H1 (cell line): ENCODE data around the gene MAP3K14. TPM values are rescaled to one million over a fixed set of nuclear protein-coding genes. Genes with fewer than 3 reads are reported as not detected.
A peak's percentile ranks its signal among the peaks of the same experiment; 100 is the strongest.

Experiments used
- CTCF ChIA-PET: fragments of 300-600 bp; sonication (Branson Sonifier 250); formaldehyde crosslinking; loops from one replicate; lab custom pipeline; 2021; ENCODE audit not compliant: partially characterized antibody; lab: Charles Lee
- POLR2A ChIA-PET: fragments of 300-600 bp; sonication (Branson Sonifier 250); formaldehyde crosslinking; loops from one replicate; lab custom pipeline; 2021; ENCODE audit warnings: inconsistent platforms; ENCODE audit not compliant: partially characterized antibody; lab: Charles Lee
- DNase-seq, 2 experiments: peaks; one replicate each; pipeline versions ENCODE4 v3.0.0 to v3.0.0-alpha.2; 2010 to 2022; ENCODE audit warnings: low spot score in 2 of 2, low read depth in 1 of 2, mixed read lengths in 1 of 2
- FAIRE-seq: peaks from 2 replicates; lab custom pipeline; 2011; peaks lifted over from hg19 to GRCh38; lab: Jason Lieb, UNC
- H2AFZ ChIP-seq: 2 replicates; pipeline ENCODE4 v1.8.1; 2012; ENCODE audit warnings: low read length, inconsistent platforms
- H2AK5ac ChIP-seq: 2 replicates; pipeline ENCODE4 v1.6.1; 2013; ENCODE audit warnings: low read depth, low read length
- H2BK120ac ChIP-seq: replicated peaks from 2 replicates; pipeline ENCODE3; 2013; ENCODE audit warnings: low read depth, low read length, inconsistent platforms
- H2BK12ac ChIP-seq: 2 replicates; pipeline ENCODE4 v1.6.1; 2013; ENCODE audit warnings: low read depth, low read length
- H2BK15ac ChIP-seq: 2 replicates; pipeline ENCODE4 v1.6.1; 2013; ENCODE audit warnings: low read length
- H2BK20ac ChIP-seq: 2 replicates; pipeline ENCODE4 v1.6.1; 2013; ENCODE audit warnings: low read length
- H2BK5ac ChIP-seq: 2 replicates; pipeline ENCODE4 v1.6.1; 2013; ENCODE audit warnings: low read depth, low read length
- H3K14ac ChIP-seq: 2 replicates; pipeline ENCODE4 v1.6.1; 2013; ENCODE audit warnings: inconsistent platforms; ENCODE audit not compliant: insufficient read length
- H3K18ac ChIP-seq: 2 replicates; pipeline ENCODE4 v1.6.1; 2013; ENCODE audit warnings: low read length; ENCODE audit errors: extremely low read depth
- H3K23ac ChIP-seq: 2 replicates; pipeline ENCODE4 v1.6.1; 2013; ENCODE audit warnings: inconsistent platforms; ENCODE audit not compliant: insufficient read length
- H3K23me2 ChIP-seq: 2 replicates; pipeline ENCODE4 v1.6.1; 2013; ENCODE audit warnings: low read depth, low read length
- H3K27ac ChIP-seq: 2 replicates; pipeline ENCODE4 v1.6.1; 2011; ENCODE audit warnings: low read depth, low read length, inconsistent platforms
- H3K27me3 ChIP-seq, 4 experiments: replicated peaks in 1 of 4; 1 replicate in 1 of 4; 2 replicates in 3 of 4; pipeline versions ENCODE4 v1.6.1 to v1.8.1; 2011 to 2013; ENCODE audit warnings: low read length in 3 of 4, mild to moderate bottlenecking in 3 of 4, inconsistent platforms in 2 of 4, mixed read lengths in 2 of 4, moderate library complexity in 1 of 4; ENCODE audit not compliant: control insufficient read depth in 3 of 4, insufficient read depth in 3 of 4; ENCODE audit errors: extremely low read depth in 1 of 4
- H3K36me3 ChIP-seq, 4 experiments: 2 replicates each; pipeline versions ENCODE4 v1.6.1 to v1.8.1; 2011 to 2013; ENCODE audit warnings: mild to moderate bottlenecking in 4 of 4, low read length in 3 of 4, moderate library complexity in 2 of 4, control low read depth in 1 of 4, inconsistent platforms in 1 of 4; ENCODE audit not compliant: insufficient read depth in 4 of 4, control insufficient read depth in 2 of 4
- H3K4ac ChIP-seq: replicated peaks from 2 replicates; pipeline ENCODE3; 2013; ENCODE audit warnings: low read length, low read depth, mixed read lengths, inconsistent platforms; ENCODE audit not compliant: insufficient read length
- H3K4me1 ChIP-seq, 4 experiments: replicated peaks in 1 of 4; 1 replicate in 1 of 4; 2 replicates in 3 of 4; pipeline versions ENCODE4 v1.6.1 to v1.8.1; 2011 to 2013; ENCODE audit warnings: low read length in 3 of 4, inconsistent platforms in 2 of 4, mixed read lengths in 1 of 4; ENCODE audit not compliant: insufficient read depth in 4 of 4, control insufficient read depth in 3 of 4
- H3K4me2 ChIP-seq, 2 experiments: 2 replicates each; pipeline versions ENCODE4 v1.6.1 to v1.8.1; 2011 to 2013; ENCODE audit warnings: low read depth in 2 of 2, low read length in 2 of 2, control low read depth in 1 of 2, inconsistent platforms in 1 of 2, mild to moderate bottlenecking in 1 of 2; ENCODE audit not compliant: insufficient read depth in 1 of 2
- H3K4me3 ChIP-seq, 4 experiments: fragments of 200-600, 300-600 bp in 1 of 4; sonication (generic), shearing (Covaris generic), sonication (Bioruptor Twin) in 1 of 4; 2 replicates each; pipeline versions ENCODE4 v1.5.1 to v1.8.1; 2011 to 2016; ENCODE audit warnings: low read length in 4 of 4, low read depth in 3 of 4, control low read depth in 2 of 4, inconsistent platforms in 2 of 4, mild to moderate bottlenecking in 2 of 4, mixed read lengths in 1 of 4, moderate library complexity in 1 of 4; ENCODE audit not compliant: insufficient read depth in 2 of 4; ENCODE audit errors: extremely low read depth in 1 of 4
- H3K56ac ChIP-seq: replicated peaks from 2 replicates; pipeline ENCODE3; 2013; ENCODE audit warnings: low read depth, mild to moderate bottlenecking, mixed read lengths, low read length, inconsistent platforms; ENCODE audit not compliant: insufficient read length
- H3K79me1 ChIP-seq: 2 replicates; pipeline ENCODE4 v1.6.1; 2013; ENCODE audit warnings: low read depth, low read length, control low read depth
- H3K79me2 ChIP-seq, 2 experiments: 2 replicates each; pipeline versions ENCODE4 v1.6.1 to v1.8.1; 2012 to 2013; ENCODE audit warnings: low read length in 2 of 2, mild to moderate bottlenecking in 2 of 2, inconsistent platforms in 1 of 2; ENCODE audit not compliant: insufficient read depth in 2 of 2, control insufficient read depth in 1 of 2
- H3K9ac ChIP-seq, 4 experiments: replicated peaks in 1 of 4; 1 replicate in 1 of 4; 2 replicates in 3 of 4; pipeline versions ENCODE4 v1.6.1 to v1.8.1; 2011 to 2013; ENCODE audit warnings: low read depth in 3 of 4, low read length in 3 of 4, control low read depth in 2 of 4, mild to moderate bottlenecking in 2 of 4, moderate library complexity in 2 of 4, inconsistent platforms in 1 of 4; ENCODE audit errors: extremely low read depth in 1 of 4
- H3K9me3 ChIP-seq, 2 experiments: 2 replicates each; pipeline versions ENCODE4 v1.6.1 to v1.8.1; 2012 to 2013; ENCODE audit warnings: mild to moderate bottlenecking in 2 of 2, moderate library complexity in 2 of 2, control low read depth in 1 of 2, inconsistent platforms in 1 of 2, low read depth in 1 of 2, low read length in 1 of 2, mixed read lengths in 1 of 2; ENCODE audit not compliant: insufficient read depth in 2 of 2
- H4K20me1 ChIP-seq, 2 experiments: replicated peaks in 1 of 2; 2 replicates each; pipeline versions ENCODE3 to v1.8.1; 2011 to 2013; ENCODE audit warnings: inconsistent platforms in 2 of 2, low read length in 2 of 2, mild to moderate bottlenecking in 1 of 2; ENCODE audit not compliant: insufficient read depth in 2 of 2, control insufficient read depth in 1 of 2
- H4K5ac ChIP-seq: 2 replicates; pipeline ENCODE4 v1.6.1; 2013; ENCODE audit warnings: low read length, low read depth, mixed read lengths, inconsistent platforms; ENCODE audit not compliant: insufficient read length
- H4K8ac ChIP-seq: 2 replicates; pipeline ENCODE4 v1.8.0; 2013; ENCODE audit warnings: mild to moderate bottlenecking, moderate library complexity, low read length, inconsistent platforms; ENCODE audit not compliant: insufficient read depth; ENCODE audit errors: extremely low read depth
- H4K91ac ChIP-seq: replicated peaks from 2 replicates; pipeline ENCODE3; 2013; ENCODE audit warnings: low read length, mixed read lengths, inconsistent platforms; ENCODE audit not compliant: insufficient read length
- EZH2 ChIP-seq: fragments of 200-600 bp; sonication (generic); IDR thresholded peaks from 2 replicates; pipeline ENCODE4 v1.7.1; 2012; ENCODE audit warnings: low read depth, mild to moderate bottlenecking, moderate library complexity, low read length, inconsistent platforms; ENCODE audit not compliant: severe bottlenecking
- KDM4A ChIP-seq: IDR thresholded peaks from one replicate; pipeline ENCODE4 v1.7.1; 2012; ENCODE audit warnings: low read depth, mild to moderate bottlenecking, moderate library complexity, low read length, inconsistent platforms; ENCODE audit not compliant: severe bottlenecking
- SUZ12 ChIP-seq: fragments of 200-600 bp; sonication (generic); IDR thresholded peaks from 2 replicates; pipeline ENCODE4 v1.6.1; 2012; ENCODE audit warnings: mild to moderate bottlenecking, inconsistent platforms, low read length, moderate library complexity, mixed read lengths
- TEAD4 ChIP-seq: IDR thresholded peaks from 2 replicates; pipeline ENCODE4 v1.6.1; 2012; ENCODE audit warnings: low read depth, low read length, inconsistent platforms, mixed read lengths
- WGBS, 2 experiments: shearing (Covaris generic) in 1 of 2; methylation state at CpG; one replicate each; pipeline versions ENCODE4 v1.1.6 to v1.1.7; 2013 to 2015; ENCODE audit warnings: low lambda C conversion rate in 2 of 2, mixed read lengths in 2 of 2, inconsistent platforms in 1 of 2, low coverage in 1 of 2, missing lambda C conversion rate in 1 of 2; ENCODE audit not compliant: insufficient replicate concordance in 2 of 2, insufficient coverage in 1 of 2, insufficient read length in 1 of 2; ENCODE audit errors: extremely low coverage in 1 of 2, missing lambda C conversion rate in 1 of 2; 5-methylcytosine and 5-hydroxymethylcytosine counted together
- polyA plus RNA-seq, 7 experiments: library from polyadenylated mRNA; depleted of rRNA in 3 of 7; stranded (reverse) in 5 of 7; unstranded in 2 of 7; fragments of >200 nt in 5 of 7; fragments of 200-250 nt in 2 of 7; gene quantifications; 1 replicate in 5 of 7; 2 replicates in 1 of 7; 4 replicates in 1 of 7; pipeline versions ENCODE4 v1.2.1 to v1.2.3, GENCODE V29; 2011 to 2013; ENCODE audit warnings: missing spikeins in 2 of 7, mixed read lengths in 2 of 7
- total RNA-seq: library from RNA; stranded (reverse); fragmentation: NEBNext Ultra II Directional; extraction: Animal tissue kit (Norgen Biotek cat#: 25700); gene quantifications from 2 replicates; pipeline ENCODE4 v1.2.1, GENCODE V29; 2021
- TF ChIP-seq, protein P1 (sequence below): IDR thresholded peaks from 2 replicates; pipeline ENCODE4 v1.6.1; 2011; ENCODE audit warnings: low read length, improper control_type of control experiment
- TF ChIP-seq, protein P2 (sequence below): IDR thresholded peaks from 2 replicates; pipeline ENCODE4 v1.6.1; 2011; ENCODE audit warnings: low read depth, mild to moderate bottlenecking, low read length; ENCODE audit not compliant: insufficient read depth

The MAP3K14 gene
- total and polyA plus RNA-seq, 2 of the 8 experiments (the other 6 are each of a cell fraction or from before 2014, with no cell fraction given), result 5.2 to 6.1 TPM

DNA sequence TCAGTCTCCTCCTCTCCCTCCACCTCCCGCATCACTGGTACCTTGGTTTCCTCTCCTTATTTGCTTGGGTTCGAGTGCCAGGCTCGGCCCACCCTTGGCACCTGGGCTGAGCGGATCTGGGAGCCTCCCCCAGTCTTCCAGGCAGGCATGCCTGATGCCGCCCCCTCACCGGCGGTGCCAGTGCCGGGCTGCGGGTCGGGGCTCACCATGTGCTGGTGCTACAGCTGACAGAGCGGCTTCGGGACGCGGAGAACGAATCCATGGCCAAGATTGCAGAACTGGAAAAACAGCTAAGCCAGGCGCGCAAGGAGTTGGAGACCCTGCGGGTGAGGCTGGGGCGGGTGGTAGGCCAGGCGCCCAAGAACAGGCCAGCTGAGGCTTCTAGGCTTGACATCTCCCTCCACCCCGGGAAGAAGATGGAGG, 75.9 kb downstream of the MAP3K14 start:
- Histone ChIP-seq H3K56ac (no peak overlapping the region), H4K5ac (no peak overlapping the region), H3K79me1 (no peaks in the 10 kb centered on the region), H2BK15ac (no peak overlapping the region; the same call in 1 of the 2 replicates), H3K23ac (no peak overlapping the region), H3K4ac (peak overlapping the region; percentile 65), H2AFZ (no peak overlapping the region), H2BK120ac (no peak overlapping the region), H3K9ac (no peak overlapping the region; a peak in 1 of 7 replicates), H3K14ac (no peak overlapping the region), H3K23me2 (peaks cover 13% of the 10 kb centered on the region; the same call in 1 of the 2 replicates), H3K9me3 (no peaks in the 10 kb centered on the region), H4K91ac (peak overlapping the region; percentile 42), H2BK5ac (no peak overlapping the region), H3K27me3 (peaks cover 0 to 25% (median 18%) of the 10 kb centered on the region in 4 experiments; a peak in 6 of 7 replicates), H2AK5ac (no peak overlapping the region), H4K20me1 (peaks cover 1 to 3% of the 10 kb centered on the region in 2 experiments), H3K4me1 (peaks cover under 1 to 19% (median 14%) of the 10 kb centered on the region in 4 experiments), H2BK12ac (no peak overlapping the region), H3K18ac (no peak overlapping the region; the same call in 1 of the 2 replicates), H2BK20ac (no peak overlapping the region), H4K8ac (no peak overlapping the region), H3K36me3 (no peaks in the 10 kb centered on the region), H3K27ac (no peak overlapping the region), H3K4me2 (peak overlapping the region; percentile 77 to 85), H3K4me3 (peak overlapping the region; percentile 54 to 73 (median 60))
- DNase-seq (no peak), FAIRE-seq (no peak)
- ChIA-PET POLR2A (interaction anchor here (0.6 to 4.5 kb wide), 9 partner anchors 9 to 131 kb away, joined by 3 to 24 read pairs (median 3); partner anchors contain the start of gene HEXIM1), CTCF (interaction anchor here (0.5 to 22.1 kb wide), 13 partner anchors 6 to 186 kb away, joined by 3 to 362 read pairs (median 3); no protein-coding TSS in a partner anchor)
- 27% methylated on average over 21 of the region's 21 CpGs; no CpG with 5 or more reads in 1 of the 2 experiments for WGBS, 2 experiments
- TF ChIP-seq EZH2, result peak; percentile 46
- TF ChIP-seq, protein P1, sequence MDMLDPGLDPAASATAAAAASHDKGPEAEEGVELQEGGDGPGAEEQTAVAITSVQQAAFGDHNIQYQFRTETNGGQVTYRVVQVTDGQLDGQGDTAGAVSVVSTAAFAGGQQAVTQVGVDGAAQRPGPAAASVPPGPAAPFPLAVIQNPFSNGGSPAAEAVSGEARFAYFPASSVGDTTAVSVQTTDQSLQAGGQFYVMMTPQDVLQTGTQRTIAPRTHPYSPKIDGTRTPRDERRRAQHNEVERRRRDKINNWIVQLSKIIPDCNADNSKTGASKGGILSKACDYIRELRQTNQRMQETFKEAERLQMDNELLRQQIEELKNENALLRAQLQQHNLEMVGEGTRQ, result no peak
- TF ChIP-seq SUZ12, result 0 out of 2 replicates have a peak, but pooled peaks have one; percentile 38
- TF ChIP-seq TEAD4, result no peak
- TF ChIP-seq, protein P2, sequence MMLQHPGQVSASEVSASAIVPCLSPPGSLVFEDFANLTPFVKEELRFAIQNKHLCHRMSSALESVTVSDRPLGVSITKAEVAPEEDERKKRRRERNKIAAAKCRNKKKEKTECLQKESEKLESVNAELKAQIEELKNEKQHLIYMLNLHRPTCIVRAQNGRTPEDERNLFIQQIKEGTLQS, result no peak
- TF ChIP-seq KDM4A, result no peak
- TF ChIP-seq, all 59 proteins: peak for 2
- no peaks in the 10 kb centered on the region for H3K79me2 ChIP-seq
